Neural crest cell (in vitro differentiated cells): ENCODE measurements around the gene SYT13. TPM values are rescaled to one million over a fixed set of nuclear protein-coding genes. Genes with fewer than 3 reads are reported as not detected.
"Not testable (repeated sequence)": the region's sequence is repeated elsewhere in the genome, so short reads cannot be mapped to it uniquely, and the experiment has no call there.

ENCODE experiments used
- DNase-seq: peaks from one replicate; pipeline ENCODE4 v3.0.0; 2021; ENCODE audit warnings: low read depth, mixed read lengths, low spot score
- H3K27ac Mint-ChIP-seq: one replicate; pipeline ENCODE4 v1.8.0; 2021; ENCODE audit warnings: mild to moderate bottlenecking, mixed read lengths; ENCODE audit not compliant: unreplicated experiment
- H3K27me3 Mint-ChIP-seq: 2 replicates; pipeline ENCODE4 v1.8.0; 2021; ENCODE audit warnings: low read depth, mild to moderate bottlenecking, mixed read lengths
- H3K36me3 Mint-ChIP-seq: 2 replicates; pipeline ENCODE4 v1.8.0; 2021; ENCODE audit warnings: low read depth, mild to moderate bottlenecking, mixed read lengths
- H3K4me1 Mint-ChIP-seq: 2 replicates; pipeline ENCODE4 v1.8.0; 2021; ENCODE audit warnings: mixed read lengths
- H3K4me3 Mint-ChIP-seq: one replicate; pipeline ENCODE4 v1.8.0; 2021; ENCODE audit warnings: mild to moderate bottlenecking, mixed read lengths
- H3K9me3 Mint-ChIP-seq: 2 replicates; pipeline ENCODE4 v1.8.0; 2021; ENCODE audit warnings: mixed read lengths
- CTCF ChIP-seq: fragments of 200-600 bp; sonication (generic); conservative IDR thresholded peaks from 2 replicates; pipeline ENCODE4 v1.5.0; 2021; ENCODE audit warnings: antibody characterized with exemption, mild to moderate bottlenecking
- total RNA-seq: library from RNA; stranded (reverse); gene quantifications from 2 replicates; pipeline ENCODE4 v1.2.1, GENCODE V29; 2021

The SYT13 gene
- total RNA-seq, 1 donor from 2014 or later: 1.7 TPM

DNA sequence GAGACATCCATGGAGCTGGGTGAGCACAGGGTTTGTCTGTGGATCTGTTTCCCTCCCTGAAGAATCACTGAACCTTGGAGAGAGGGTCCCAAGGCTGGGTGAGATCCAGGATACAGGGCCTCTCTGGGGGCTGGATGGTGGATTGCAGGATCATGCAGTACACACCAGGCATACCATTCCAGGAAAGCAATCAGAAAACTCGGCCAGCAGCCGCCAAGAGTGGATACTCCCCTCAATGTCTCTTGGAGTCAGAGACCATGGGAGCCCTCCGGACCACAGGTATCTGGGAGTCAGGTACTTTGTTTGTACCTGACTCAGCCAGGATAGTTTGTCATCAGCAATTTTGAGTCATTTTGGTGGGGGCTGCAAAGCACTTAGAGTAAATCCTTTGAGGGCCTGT is 14.6 kb upstream of the SYT13 start:
- H3K4me3 Mint-ChIP-seq: no peak overlapping the region
- no peak overlapping the region for H3K27ac Mint-ChIP-seq
- H3K27me3 Mint-ChIP-seq: peaks cover 11% of the 10 kb centered on the region
- H3K4me1 Mint-ChIP-seq: peaks cover 8% of the 10 kb centered on the region
- DNase-seq: no peak
- H3K9me3 Mint-ChIP-seq: no peaks in the 10 kb centered on the region
- H3K36me3 Mint-ChIP-seq: no peaks in the 10 kb centered on the region
- TF ChIP-seq CTCF: no peak

DNA sequence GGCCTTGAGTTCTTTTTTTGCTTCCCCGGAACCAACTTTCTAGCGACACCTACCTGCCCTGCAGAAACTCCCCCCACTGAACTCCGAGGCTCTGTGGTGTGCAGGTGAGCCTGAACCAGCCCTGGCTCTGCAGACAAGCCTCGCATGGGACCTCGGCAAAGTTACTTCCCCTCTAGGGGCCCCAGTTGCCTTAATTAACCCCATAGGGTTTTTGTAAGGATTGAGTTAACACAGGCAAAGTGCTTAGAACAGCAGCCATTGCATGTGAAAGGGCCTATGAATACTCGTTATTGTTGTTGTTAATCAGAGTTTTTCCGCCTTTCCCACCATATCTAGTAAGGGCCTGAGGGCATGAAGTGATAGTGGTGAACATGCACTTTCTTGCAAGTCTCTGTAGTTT is 12.6 kb upstream of the SYT13 start:
- H3K36me3 Mint-ChIP-seq: no peaks in the 10 kb centered on the region
- H3K4me1 Mint-ChIP-seq: peaks cover 8% of the 10 kb centered on the region
- no peak overlapping the region for H3K4me3 Mint-ChIP-seq
- DNase-seq: no peak
- H3K27ac Mint-ChIP-seq: no peak overlapping the region
- no peaks in the 10 kb centered on the region for H3K9me3 Mint-ChIP-seq
- no peak for TF ChIP-seq CTCF
- peaks cover 14% of the 10 kb centered on the region for H3K27me3 Mint-ChIP-seq

DNA sequence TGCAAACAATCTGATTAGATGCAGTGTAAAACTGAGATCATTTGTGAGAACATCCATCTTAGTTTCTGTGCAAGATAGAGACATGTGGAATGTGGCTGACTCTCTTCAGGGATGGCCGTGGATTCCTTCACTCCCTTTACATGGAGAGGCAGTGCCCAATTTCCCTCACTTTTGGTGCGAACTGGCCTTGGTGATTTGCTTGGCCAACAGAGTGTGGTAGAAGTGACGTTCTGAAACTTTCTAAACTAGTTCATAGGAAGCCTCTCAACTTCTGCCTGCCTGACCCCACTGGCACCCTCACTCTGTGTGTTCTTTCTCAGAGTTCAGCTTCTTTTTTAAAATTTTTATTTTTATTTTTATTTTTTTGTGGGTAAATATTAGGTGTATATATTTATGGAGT is 9.9 kb upstream of the SYT13 start:
- H3K4me1 Mint-ChIP-seq: peaks cover 8% of the 10 kb centered on the region
- H3K27me3 Mint-ChIP-seq: peaks cover 32% of the 10 kb centered on the region
- H3K9me3 Mint-ChIP-seq: no peaks in the 10 kb centered on the region
- TF ChIP-seq CTCF: no peak
- no peak overlapping the region for H3K27ac Mint-ChIP-seq
- H3K36me3 Mint-ChIP-seq: no peaks in the 10 kb centered on the region
- H3K4me3 Mint-ChIP-seq: no peak overlapping the region
- no peak for DNase-seq

GRCh38 chr11:45294499-45294898 is 8.4 kb upstream of the SYT13 start:
- DNase-seq: no peak
- no peak for TF ChIP-seq CTCF
- Mint-ChIP-seq H3K4me1 (peaks cover 8% of the 10 kb centered on the region), H3K27me3 (peaks cover 48% of the 10 kb centered on the region), H3K4me3 (no peak overlapping the region), H3K9me3 (no peaks in the 10 kb centered on the region), H3K36me3 (no peaks in the 10 kb centered on the region), H3K27ac (no peak overlapping the region)

DNA sequence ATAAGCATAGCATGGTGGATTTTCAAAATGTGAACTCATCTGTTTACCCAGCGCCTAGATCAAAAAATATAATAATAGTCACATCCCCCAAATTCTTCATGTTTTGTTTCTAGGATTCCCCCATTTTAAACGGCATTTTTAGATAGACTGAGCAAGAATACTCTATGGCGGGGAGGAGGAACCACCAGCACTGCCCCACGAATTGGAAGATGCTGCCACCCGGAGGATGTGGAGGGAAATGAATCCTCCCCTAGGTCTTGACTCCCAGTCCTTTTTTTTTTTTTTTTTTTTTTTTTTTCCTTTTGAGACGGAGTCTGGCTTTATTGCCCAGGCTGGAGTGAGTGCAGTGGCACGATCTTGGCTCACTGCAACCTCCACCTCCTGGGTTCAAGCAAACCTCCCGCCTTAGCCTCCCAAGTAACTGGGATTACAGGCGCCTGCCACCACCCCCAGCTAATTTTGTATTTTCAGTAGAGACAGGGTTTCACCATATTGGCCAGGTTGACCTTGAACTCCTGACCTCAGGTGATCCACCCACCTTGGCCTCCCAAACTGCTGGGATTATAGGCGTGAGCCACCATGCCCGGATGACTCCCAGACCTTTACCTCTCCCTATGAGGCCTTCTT is 7.5 kb upstream of the SYT13 start:
- H3K4me1 Mint-ChIP-seq, H3K9me3 Mint-ChIP-seq, H3K4me3 Mint-ChIP-seq, H3K36me3 Mint-ChIP-seq, H3K27ac Mint-ChIP-seq: not testable (repeated sequence)
- DNase-seq: peak; percentile 65
- peaks cover 56% of the 10 kb centered on the region for H3K27me3 Mint-ChIP-seq
- peak; percentile 69 for TF ChIP-seq CTCF
